GM21737 (cell line): Measurements from ENCODE around the gene KLHL26.
"Not testable (repeated sequence)": the region's sequence is repeated elsewhere in the genome, so short reads cannot be mapped to it uniquely, and the experiment has no call there.

Experiments
- ATAC-seq: cut with Tn5 transposase; IDR thresholded peaks from one replicate; pipeline ENCODE4 v1.9.1; 2021; ENCODE audit warnings: mild to moderate bottlenecking, moderate library complexity; ENCODE audit not compliant: unreplicated experiment

KLHL26 gene

DNA sequence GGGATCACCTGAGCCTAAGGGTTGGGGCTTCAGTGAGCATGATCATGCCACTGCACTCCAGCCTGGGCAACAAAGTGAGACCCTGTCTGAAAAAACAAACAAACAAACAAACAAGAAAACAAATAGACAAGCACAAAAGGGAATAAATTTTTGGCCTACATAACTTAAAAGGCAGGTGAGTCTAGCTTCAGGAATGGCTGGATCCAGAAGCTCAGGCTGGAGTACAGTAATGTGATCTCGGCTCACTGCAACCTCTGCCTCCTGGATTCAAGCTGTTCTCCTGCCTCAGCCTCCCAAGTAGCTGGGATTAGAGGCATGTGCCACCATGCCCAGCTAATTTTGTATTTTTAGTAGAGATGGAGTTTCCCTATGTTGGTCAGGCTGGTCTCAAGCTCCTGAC is 43.3 kb downstream of the KLHL26 start:
- ATAC-seq: not testable (repeated sequence)

DNA sequence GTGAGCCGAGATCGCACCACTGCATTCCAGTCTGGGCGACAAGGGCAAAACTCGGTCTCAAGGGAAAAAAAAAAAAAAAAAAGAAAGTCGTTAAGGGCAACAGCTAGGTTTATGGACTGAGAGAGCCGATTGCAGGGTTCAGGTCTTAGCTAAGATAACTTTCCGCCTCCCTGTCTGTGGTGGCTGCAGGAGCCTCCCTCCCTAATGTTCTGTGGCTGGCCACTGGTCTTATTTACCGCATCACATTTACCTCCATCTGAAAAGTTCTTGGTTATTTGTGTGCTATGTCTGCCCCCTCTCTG is 45.9 kb downstream of the KLHL26 start:
- no peak for ATAC-seq

DNA sequence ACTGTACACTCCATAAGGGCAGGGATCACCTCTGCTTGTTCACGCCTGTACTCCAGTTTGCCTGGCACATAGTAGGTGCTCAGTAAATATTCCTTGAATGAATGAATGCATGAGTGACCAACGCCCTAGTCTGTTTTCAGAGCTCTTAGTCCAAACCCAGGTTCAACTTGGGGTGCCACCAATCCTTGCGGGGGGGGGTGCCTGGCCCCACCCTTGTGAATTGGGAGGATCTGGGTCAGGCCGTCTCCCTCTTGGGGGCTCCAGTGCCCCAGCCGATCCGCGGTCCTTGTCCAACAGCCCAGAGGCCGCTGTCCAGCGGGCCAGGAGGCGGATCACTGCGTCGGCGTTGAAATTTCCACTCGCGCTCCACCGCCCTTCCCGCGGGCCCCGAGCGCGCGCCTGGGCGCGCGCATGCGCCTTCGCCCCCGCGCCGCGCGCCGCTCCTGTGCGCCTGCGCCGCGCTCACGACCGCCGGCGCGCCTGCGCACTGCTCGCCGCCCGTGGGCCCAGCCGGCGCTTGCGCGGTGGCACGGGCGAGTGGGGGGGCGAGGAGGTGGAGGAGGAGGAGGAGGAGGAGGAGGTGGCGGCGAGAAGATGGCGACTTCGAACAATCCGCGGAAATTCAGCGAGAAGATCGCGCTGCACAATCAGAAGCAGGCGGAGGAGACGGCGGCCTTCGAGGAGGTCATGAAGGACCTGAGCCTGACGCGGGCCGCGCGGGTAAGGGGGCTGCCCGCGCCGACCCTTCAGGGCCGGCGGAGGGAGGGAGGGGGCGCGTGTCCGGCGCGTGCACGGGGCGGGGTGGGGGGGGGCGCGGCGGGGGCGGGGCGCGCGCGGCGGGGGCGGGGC is 46.5 kb downstream of the KLHL26 start, which contains the start of gene CRTC1:
TSS of gene CRTC1 (plus strand) at position 572 of the 849 bp plus-strand sequence. CDS start at position 595, 23 bp downstream.
- peak; percentile 57 for ATAC-seq

DNA sequence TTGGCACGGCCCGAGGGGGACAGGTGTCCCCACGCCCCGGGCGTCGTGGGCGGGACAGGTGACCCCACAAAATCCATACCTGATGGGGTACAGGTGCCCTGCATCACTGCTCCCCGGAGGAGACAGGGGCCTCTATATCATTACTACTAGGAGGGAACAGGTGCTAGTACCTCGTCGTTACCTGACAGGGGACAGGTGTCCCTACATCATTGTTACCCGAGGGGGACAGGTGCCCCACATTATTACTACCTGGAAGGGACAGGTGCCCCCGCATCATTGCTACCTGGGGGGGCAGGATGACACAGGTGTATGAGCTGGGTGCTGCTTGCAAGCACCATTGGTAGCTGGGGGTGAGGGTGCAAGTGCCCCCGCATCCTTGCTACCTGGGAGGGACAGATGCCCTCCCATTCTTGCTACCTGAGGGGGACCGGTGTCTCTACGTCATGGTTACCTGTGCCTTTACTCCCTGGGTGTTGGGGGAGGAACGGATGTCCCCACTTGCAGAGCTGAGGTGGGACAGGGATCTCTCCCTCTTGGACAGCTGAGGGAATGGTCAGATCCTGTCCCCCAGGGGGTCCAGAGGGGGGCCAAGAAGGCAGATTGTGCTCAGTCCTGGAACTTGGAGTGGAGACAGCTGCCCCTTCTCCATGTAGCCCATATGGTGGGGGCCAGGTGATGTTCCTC is 47.3 kb downstream of the KLHL26 start:
- no peak for ATAC-seq

DNA sequence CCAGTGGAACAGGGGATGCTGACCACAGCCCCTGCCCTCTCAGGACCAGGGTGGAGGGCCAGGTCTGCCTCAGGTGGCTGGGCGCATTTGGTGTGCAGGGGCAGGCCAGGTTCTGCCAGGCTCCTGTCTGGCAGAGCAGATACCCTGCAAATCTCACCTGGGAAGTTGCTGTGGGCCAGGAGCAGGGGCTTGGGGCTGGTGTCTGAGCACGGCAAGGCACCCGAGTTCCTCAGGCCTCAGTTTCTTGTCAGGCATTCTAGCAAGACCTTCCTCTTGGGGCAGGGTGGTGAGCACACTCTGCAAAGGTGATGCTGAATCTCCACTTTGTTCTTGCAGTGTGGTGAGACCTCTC is 47.8 kb downstream of the KLHL26 start:
- no peak for ATAC-seq

DNA sequence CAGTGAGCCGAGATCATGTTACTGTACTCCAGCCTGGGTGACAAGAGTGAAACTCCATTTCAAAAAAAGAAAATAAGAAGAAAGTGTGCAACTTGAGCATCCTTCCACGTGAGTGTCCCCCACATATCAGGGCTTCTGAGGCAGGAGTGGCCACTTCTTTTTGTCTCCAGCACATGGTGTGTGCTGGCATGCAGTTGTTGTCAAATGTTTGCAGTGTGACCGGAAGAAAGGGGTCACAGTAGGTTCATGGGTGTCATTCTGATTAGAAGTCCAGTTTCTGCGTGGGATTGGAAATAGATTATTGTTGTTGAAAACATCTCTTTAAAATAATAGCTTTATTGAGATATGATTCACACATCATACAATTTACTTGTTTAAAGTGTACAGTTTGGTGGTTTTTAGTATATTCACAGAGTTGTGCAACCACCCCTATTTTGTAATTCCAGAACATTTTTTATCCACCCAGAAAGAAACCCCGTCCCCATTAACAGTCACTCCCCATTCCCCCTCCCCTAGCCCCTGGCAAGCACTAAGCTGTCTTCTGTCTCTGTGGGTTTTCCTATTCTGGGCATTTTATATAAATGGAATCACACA is 48.9 kb downstream of the KLHL26 start:
- no peak for ATAC-seq

DNA sequence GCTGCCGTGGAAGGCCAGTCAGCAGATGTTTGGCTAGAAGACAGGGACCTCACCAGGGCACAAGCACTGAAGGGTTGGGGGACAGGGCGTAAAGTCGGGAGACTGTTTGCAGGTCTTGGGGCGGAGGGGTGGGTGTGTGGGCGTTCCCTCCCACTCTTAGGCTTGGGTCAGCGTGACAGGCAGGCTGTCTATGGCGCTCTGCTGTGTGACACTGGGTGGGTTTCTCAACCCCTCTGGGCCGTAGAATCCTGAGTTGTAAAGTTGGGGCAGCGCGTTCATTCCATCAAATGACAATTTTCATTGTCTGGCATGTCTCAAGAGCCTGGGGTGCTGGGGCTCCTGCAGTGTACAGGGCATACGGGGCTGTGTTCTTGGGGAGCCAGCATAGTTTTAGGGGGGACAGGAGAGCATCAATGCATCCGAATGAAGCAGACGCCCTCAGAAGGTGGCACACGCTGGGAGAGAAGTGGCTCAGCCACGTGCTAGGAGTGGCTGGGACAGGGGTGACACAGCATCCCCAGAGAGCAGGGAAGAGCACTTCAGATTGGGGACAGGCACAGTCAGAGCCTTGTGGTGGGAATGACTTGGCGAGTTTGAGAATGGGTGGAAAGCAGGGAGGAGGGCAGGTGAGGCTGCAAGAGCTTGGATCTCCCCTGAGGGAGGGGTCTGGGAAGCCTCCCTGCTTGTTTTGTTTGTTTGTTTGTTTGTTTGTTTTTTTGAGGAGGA is 51.1 kb downstream of the KLHL26 start:
- no peak for ATAC-seq

DNA sequence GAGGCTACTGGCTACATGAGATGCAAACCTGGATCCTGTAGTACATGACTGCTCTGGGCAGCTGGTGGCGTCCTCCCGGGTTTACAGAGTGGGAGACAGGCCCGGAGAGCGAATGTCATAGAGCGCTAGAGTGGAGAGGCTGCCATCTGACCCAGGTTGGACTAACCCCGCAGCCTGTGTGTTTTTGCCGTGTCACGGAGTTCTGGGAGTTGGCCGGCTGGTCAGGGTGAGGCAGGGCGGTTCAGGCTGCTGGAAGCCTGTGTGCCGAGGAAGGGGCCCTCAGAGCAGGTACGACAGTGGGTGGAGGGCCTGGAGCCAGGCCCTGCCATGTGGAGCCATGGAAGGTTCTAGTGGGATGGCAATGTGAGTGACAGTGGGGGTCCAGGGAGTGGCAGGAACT is 59.2 kb downstream of the KLHL26 start:
- ATAC-seq: no peak

DNA sequence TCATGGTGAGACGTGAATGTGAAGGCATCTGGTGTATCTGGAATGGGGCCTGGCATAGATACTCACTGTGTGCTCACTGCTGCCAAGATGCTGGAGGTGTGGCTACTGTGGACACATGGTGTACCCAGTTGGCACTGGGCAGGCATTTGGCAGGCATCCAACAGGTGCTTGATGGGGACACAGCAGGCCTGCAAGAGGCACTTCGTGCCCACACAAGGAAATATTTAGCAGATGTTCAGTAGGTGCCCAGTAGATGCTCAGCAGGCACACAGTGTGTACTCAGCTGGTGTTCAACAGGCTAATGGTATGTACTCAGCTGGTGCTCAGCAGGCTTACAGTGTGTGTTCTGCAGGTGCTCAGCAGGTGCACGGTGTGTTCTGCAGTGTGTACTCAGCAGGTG is 60.9 kb downstream of the KLHL26 start:
- no peak for ATAC-seq

DNA sequence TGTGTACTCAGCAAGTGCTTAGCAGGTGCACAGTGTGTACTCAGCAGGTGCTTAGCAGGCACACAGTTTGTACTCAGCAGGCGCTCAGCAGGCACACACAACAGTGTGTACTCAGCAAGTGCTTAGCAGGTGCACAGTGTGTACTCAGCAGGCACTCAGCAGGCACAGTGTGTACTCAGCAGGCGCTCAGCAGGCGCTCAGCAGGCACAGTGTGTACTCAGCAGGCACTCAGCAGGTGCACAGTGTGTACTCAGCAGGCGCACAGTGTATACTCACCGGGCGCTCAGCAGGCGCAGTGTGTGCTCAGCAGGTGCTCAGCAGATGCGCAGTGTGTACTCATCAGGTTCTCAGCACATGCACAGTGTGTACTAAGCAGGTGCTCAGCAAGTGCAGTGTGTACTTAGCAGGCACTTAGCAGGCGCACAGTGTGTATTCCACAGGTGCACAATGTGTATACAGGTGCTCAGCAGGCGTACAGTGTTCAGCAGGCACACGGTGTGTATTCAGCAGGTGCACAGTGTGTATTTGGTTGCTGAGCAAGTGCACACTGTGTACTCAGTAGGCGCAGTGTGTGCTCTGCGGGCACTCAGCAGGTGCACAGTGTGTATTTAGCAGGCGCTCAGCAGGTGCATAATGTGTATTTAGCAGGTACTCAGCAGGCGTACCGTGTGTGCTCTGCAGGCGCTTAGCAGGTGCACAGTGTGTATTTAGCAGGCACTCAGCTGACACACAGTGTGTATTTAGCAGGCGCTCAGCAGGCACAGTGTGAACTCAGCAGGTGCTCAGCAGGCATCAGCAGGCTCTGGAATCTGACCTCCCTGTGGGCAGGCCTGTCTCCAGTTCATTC is 61.7 kb downstream of the KLHL26 start:
- ATAC-seq: no peak

DNA sequence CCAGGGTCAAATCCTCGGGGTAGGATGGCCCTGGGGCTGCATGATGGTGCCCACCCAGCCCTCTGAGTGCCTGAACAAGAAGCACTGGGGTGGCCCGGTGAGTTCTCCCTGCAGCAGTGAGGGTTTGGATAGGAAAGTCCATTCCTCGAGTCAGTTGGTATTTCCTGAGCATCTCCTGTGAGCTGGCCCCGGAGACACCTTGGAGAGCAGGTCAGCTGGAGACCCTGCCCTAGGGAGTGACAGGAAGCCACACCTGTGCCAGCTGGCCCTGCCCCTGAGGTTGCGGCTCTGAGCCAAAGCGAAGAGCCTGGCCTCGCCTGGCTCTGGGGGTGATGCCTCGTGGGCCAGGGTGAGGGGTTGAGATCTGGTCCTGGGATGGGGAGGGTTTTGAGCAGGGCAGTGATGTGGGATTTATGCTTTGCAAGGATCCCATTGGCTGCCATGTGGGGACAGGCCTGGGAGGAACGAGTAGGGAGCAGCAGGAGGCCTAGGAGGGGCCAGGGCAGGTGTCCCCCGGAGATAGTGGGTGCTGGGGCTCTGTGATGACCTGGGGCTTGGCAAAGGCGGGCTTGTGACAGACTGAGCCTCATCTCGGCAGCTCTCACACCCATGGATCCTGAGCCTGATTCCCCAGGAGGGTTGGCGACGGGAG is 62.7 kb downstream of the KLHL26 start:
- ATAC-seq: no peak

DNA sequence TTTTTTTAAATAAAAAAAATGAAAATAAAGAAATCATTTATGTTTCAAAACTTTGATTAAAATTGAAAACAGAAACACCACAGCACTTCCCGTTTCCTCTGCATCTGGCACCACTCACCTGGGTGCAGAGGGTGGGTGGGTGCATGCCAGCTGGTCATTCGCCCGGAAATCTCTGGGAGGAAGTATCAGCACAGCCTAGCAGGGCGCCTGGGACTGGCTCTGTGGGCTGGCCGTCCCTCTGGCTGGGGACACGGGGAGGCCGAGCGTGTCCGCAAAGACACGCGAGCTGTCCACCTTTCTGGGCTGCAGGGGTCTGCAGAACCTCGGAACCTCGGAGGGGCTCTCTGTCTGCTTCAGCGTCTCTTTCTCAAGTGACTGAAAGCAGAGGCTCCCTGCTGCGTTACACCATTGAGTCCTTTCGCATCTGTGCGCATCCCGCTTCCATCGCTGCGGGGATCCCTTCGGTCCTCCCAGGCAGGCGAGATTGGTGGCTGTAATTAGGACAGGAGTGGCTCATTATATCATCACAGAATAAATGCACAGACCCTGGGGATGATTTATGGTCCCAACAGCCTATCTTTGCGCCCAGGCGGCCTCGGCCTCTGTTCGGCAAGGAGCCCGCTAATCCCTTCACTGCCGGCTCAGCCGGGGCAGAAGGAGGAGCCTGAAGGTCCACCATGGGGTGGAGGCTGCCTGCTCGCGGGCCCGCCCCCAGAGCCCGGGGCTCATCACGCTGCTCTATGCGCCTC is 63.8 kb downstream of the KLHL26 start:
- ATAC-seq: peak; percentile 71

DNA sequence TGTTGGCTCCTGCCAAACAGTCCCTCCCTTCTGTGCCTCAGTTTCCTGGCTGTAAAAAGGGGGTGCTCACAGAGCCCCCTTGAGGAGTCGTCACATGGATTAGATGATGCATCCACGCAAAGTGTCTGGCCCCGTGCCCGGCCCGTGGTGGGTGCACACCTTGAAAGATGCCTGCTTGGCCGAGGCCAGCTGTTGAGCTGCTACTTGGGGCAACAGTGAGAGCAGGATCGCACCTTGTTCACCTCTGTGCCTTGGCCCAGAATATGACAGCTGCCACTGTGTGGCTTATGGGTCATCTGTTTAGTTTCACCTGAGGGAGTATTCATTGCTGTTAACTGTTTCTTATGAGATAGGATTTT is 64.4 kb downstream of the KLHL26 start:
- ATAC-seq: peak; percentile 13

DNA sequence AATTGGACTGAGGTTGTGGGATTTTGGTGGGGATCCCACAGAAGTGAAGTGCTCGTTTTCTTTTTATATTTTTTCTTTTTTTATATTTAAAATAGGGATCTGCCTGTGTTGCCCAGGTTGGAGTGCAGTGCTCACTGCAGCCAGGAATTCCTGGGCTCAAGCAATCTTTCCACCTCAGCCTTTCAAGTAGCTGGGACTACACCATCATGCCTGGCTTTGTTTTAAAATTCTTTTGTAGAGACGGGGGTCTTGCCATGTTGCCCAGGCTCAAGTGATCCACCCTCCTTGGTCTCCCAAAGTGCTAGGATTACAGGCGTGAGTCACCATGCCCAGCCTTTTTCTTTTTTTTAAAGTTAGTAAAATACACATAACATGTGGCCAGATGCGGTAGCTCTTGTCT is 67.2 kb downstream of the KLHL26 start:
- ATAC-seq: no peak

DNA sequence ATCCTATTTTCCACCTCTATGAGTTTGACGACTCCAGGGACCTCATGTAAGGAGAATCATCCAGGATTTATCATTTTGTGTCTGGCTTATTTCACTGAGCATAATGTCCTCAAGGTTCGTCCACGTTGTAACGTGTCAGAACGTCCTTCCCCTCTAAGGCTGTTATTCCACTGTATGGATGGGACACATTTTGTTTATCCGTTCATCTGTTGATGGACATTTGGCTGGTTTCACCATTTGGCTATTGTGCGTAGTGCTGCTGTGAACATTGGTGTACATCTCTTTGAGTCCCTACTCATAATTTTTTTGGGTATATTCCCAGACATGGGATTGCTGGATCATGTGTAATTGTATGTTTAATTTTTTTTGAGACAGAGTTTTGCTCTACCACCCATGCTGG is 68.1 kb downstream of the KLHL26 start:
- no peak for ATAC-seq

DNA sequence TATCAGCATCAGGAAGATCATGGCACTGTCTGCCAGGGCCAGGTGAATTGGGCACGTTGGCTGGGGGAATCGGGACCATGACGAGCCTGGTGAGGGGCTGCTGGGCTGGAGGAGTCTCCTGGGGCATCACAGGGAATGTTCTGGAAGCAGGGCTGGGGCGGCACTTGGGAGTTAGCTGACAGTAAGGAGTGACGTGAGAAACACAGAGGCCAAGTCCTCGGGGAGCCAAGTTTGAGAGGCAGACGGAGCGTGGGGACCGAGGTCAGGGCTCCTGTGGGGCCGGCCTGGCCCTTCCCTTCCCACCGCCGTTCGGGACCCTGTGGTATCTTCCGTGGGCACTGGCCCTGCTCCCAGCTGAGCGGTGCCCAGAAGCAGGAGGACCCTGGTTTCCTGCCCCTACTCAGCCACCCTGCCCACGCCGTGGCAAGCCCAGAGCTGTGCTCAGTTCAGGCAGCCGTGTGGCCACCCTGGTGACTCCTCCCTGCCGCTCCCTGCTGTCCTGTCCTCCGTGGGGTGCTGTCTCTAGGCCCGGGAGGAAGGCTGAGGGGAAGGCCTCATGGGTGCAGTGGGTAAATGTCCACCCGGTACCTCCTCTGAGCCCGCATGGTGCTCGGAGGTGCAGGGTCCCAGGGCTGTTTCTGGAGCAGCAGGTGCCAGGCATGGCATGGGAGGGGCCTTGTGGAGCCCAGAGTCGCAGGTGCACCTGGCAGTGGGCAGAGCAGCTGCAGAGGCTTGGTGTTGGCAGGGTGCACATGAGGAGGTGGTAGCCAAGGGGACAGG is 71.8 kb downstream of the KLHL26 start:
- ATAC-seq: no peak

DNA sequence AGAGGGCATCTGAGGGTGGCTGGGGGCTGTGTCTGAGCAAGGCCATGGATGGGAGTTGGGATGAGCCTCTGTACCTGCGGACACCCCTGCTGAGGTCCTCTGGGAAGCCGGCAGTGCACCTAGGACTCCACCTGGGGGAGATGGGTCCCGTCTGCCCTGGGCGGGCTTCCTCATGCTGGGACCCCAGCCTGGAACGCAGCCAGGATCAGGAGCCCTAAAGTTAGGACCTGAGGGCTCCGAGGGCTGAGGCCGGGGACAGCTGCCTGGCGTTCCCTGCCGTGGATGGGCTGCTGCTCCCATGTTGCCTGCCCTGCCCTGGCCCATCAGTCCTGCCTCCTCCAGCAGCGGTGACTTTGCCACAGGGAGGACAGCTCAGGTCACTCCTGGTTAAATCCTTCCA is 72.7 kb downstream of the KLHL26 start:
- no peak for ATAC-seq

DNA sequence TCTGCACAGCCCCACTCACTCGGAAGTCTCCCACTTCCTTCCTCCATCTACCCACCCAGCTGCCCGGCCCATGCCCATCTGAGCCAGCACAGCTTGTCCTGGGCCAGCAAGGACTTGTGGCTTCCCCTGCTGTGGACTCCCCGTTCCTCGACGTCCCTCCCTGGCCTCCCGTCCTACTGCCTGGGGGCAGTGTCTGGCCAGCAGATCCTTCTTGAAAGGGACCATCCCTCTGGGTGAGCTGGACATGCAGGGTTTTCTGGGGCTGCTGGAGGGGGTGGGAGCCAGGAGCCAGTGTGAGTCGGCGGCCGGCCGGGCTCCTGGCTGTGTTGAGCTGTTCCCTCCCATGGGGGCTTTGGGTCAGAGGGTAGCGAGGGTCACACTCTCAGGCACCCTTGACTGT is 73.4 kb downstream of the KLHL26 start:
- ATAC-seq: no peak
